Tibial nerve (tissue), 4 donors: Measurements from ENCODE around the gene PEX13. TPM values are rescaled to one million over a fixed set of nuclear protein-coding genes. Genes with fewer than 3 reads are reported as not detected.
"Not testable (repeated sequence)": the region's sequence is repeated elsewhere in the genome, so short reads cannot be mapped to it uniquely, and the experiment has no call there.

Experiments used
- DNase-seq, 2 donors: peaks; one replicate each; pipeline ENCODE4 v3.0.0-alpha.2; 2019; ENCODE audit warnings: low spot score in 2 of 2
- H3K27ac ChIP-seq, 4 donors: fragments of 200-600 bp; sonication (generic) in 3 of 4; one replicate each; pipeline ENCODE4 v1.5.1; 2017 to 2019; ENCODE audit warnings: mild to moderate bottlenecking in 1 of 4
- H3K27me3 ChIP-seq, 2 donors: fragments of 200-600 bp; sonication (generic) in 1 of 2; one replicate each; pipeline versions ENCODE4 v1.5.1 to v1.6.0; 2017 to 2019
- H3K36me3 ChIP-seq, 3 donors: fragments of 200-600 bp; sonication (generic); one replicate each; pipeline ENCODE4 v1.5.1; 2018 to 2019
- H3K4me1 ChIP-seq, 4 donors: fragments of 200-600 bp; sonication (generic) in 3 of 4; one replicate each; pipeline ENCODE4 v1.5.1; 2017 to 2019
- H3K4me3 ChIP-seq, 4 donors: fragments of 200-600 bp; sonication (generic) in 3 of 4; one replicate each; pipeline ENCODE4 v1.5.1; 2017 to 2019; ENCODE audit warnings: mild to moderate bottlenecking in 1 of 4, moderate library complexity in 1 of 4
- H3K9me3 ChIP-seq, 4 donors: fragments of 200-600 bp; sonication (generic) in 3 of 4; one replicate each; pipeline ENCODE4 v1.5.1; 2017 to 2019
- EP300 ChIP-seq, 2 donors: sonication (generic); formaldehyde crosslinking; IDR thresholded peaks; one replicate each; pipeline ENCODE4 v1.6.1; 2017; ENCODE audit warnings: antibody characterized with exemption in 2 of 2, mild to moderate bottlenecking in 1 of 2
- POLR2A ChIP-seq, 2 donors: fragments of 450-650 bp; IDR thresholded peaks; one replicate each; pipeline ENCODE4 v1.6.1; 2017; ENCODE audit warnings: antibody characterized with exemption in 2 of 2, mild to moderate bottlenecking in 2 of 2, moderate library complexity in 2 of 2
- WGBS, 2 donors: methylation state at CpG; one replicate each; pipeline ENCODE4 v1.1.5; 2018; 5-methylcytosine and 5-hydroxymethylcytosine counted together
- total RNA-seq, 4 donors: library from RNA; depleted of rRNA; stranded (reverse); fragments of >200 nt; gene quantifications; one replicate each; pipeline ENCODE4 v1.1.0, GENCODE V29; 2016
- TF ChIP-seq, protein P1 (sequence below), 5 experiments: fragments of 200-600 bp in 3 of 5; fragments of 450-650 bp in 2 of 5; sonication (generic) in 3 of 5; IDR thresholded peaks; one replicate each; pipeline ENCODE4 v1.5.1; 2016 to 2019; ENCODE audit warnings: antibody characterized with exemption in 5 of 5, mild to moderate bottlenecking in 3 of 5, moderate library complexity in 2 of 5

The PEX13 gene
- total RNA-seq, 4 donors from 2014 or later: 14.7 to 22.2 (median 19.3) TPM

DNA sequence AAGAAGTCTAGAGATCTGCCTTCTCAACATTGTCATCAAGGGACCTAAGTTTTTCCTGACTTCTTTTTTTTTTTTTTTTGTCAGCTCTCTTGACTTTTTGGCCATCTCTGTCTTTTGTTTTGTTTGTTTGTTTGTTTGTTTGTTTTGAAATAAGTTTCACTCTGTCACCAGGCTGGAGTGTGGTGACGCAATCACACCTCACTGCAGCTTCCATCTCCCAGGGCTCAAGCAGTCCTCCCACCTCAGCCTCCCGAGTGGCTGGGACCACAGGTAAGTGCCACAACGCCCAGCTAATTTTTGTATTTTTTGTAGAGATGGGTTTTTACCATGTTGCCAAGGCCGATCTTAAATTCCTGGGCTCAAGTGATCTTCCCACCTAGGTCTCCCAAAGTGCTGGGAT is 6.2 kb downstream of the PEX13 start:
- Histone ChIP-seq H3K9me3 (peaks cover 0 to 6% (median 0%) of the 10 kb centered on the region in 4 donors), H3K27ac (no peak overlapping the region), H3K4me1 (peaks cover 0 to 22% (median 10%) of the 10 kb centered on the region in 4 donors), H3K36me3 (peaks cover 0 to 38% (median 0%) of the 10 kb centered on the region in 3 donors), H3K4me3 (no peak overlapping the region), H3K27me3 (no peaks in the 10 kb centered on the region)
- WGBS, 2 donors: 96 to 99% methylated on average over 4 of the region's 4 CpGs
- TF ChIP-seq, protein P1, sequence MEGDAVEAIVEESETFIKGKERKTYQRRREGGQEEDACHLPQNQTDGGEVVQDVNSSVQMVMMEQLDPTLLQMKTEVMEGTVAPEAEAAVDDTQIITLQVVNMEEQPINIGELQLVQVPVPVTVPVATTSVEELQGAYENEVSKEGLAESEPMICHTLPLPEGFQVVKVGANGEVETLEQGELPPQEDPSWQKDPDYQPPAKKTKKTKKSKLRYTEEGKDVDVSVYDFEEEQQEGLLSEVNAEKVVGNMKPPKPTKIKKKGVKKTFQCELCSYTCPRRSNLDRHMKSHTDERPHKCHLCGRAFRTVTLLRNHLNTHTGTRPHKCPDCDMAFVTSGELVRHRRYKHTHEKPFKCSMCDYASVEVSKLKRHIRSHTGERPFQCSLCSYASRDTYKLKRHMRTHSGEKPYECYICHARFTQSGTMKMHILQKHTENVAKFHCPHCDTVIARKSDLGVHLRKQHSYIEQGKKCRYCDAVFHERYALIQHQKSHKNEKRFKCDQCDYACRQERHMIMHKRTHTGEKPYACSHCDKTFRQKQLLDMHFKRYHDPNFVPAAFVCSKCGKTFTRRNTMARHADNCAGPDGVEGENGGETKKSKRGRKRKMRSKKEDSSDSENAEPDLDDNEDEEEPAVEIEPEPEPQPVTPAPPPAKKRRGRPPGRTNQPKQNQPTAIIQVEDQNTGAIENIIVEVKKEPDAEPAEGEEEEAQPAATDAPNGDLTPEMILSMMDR (IDR thresholded peaks at IDR 0.05): no peak
- no peak for TF ChIP-seq EP300 (IDR thresholded peaks at IDR 0.05)
- no peak for TF ChIP-seq POLR2A (IDR thresholded peaks at IDR 0.05)
- DNase-seq: no peak

DNA sequence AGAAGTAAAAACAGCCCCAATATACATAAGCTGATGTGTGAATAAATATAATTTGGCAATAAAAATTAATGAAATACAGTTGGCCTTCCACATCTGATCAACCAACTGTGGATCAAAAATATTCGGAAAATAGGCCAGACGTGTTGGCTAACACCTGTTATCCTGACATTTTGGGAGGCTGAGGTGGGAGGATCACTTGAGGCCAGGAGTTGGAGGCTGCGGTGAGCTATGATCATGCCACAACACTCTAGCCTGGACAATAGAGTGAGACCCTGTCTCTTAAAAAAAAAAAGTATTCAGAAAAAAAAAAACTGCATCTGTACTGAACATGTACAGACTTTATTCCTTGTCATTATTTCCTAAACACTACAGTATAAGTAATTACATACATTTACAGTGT is 12.0 kb downstream of the PEX13 start:
- TF ChIP-seq EP300 (IDR thresholded peaks at IDR 0.05) (no peak), POLR2A (IDR thresholded peaks at IDR 0.05) (no peak)
- TF ChIP-seq, protein P1 (IDR thresholded peaks at IDR 0.05): no peak
- Histone ChIP-seq H3K27ac (no peak overlapping the region), H3K4me3 (no peak overlapping the region), H3K36me3 (peaks cover 0 to 43% (median 11%) of the 10 kb centered on the region in 3 donors), H3K27me3 (no peaks in the 10 kb centered on the region), H3K9me3 (no peaks in the 10 kb centered on the region), H3K4me1 (no peaks in the 10 kb centered on the region)
- WGBS, 2 donors: 95 to 96% methylated on average over 3 of the region's 3 CpGs
- DNase-seq: no peak

DNA sequence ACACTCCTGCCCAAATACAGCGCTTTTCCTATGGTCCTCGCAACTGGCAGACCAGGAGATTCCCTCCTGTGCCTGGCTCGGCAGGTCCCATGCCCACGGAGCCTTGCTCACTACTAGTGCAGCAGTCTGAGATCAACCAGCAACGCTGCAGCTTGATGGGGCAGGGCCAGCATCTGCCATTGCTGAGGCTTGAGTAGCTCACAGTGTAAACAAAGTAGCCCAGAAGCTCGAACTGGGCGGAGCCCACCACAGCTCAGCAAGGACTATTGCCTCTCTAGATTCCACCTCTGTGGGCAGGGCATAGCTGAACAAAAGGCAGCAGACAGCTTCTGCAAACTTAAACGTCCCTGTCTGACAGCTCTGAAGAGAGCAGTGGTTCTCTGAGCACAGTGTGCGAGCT is 17.1 kb downstream of the PEX13 start:
- H3K27me3 ChIP-seq, DNase-seq, H3K27ac ChIP-seq, H3K4me3 ChIP-seq, H3K9me3 ChIP-seq, H3K4me1 ChIP-seq: not testable (repeated sequence)
- H3K36me3 ChIP-seq: peaks cover 4 to 48% (median 11%) of the 10 kb centered on the region in 3 donors
- 96 to 97% methylated on average over 9 of the region's 9 CpGs for WGBS, 2 donors

DNA sequence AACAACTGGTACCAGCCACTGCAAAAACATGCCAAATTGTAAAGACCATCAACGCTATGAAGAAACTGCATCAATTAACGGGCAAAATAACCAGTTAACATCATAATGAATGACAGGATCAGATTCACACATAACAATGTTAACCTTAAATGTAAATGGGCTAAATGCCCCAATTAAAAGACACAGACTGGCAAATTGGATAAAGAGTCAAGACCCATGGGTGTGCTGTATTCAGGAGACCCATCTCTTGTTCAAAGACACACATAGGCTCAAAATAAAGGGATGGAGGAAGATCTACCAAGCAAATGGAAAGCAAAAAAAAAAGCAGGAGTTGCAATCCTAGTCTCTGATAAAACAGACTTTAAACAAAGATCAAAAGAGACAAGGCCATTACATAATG is 19.1 kb downstream of the PEX13 start:
- DNase-seq, H3K27ac ChIP-seq, H3K9me3 ChIP-seq, H3K4me3 ChIP-seq, H3K27me3 ChIP-seq, H3K4me1 ChIP-seq: not testable (repeated sequence)
- WGBS, 2 donors: 93 to 99% methylated on average over 2 of the region's 2 CpGs
- H3K36me3 ChIP-seq: peaks cover 4 to 39% (median 9%) of the 10 kb centered on the region in 3 donors

DNA sequence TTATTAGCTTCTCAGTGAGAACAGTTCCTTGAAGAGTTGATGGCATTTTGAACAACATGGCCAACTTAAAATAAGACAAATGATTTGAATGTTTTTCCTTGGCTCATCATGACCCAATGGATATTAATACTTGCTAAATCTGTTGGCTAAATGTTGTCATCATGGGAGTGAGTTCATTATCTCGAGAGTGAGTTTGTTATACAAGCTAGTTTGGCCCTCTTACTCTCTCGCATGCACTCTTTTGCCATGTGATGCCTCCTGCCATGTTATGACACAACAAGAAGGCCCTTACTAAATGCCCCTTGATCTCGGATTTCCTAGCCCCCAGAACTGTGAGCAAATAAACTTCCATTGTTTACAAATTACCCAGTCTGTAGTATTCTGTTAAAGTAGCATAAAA is 25.3 kb downstream of the PEX13 start:
- H3K9me3 ChIP-seq: peaks cover 0 to 2% (median 0%) of the 10 kb centered on the region in 4 donors
- no peaks in the 10 kb centered on the region for H3K27me3 ChIP-seq
- TF ChIP-seq, protein P1 (IDR thresholded peaks at IDR 0.05): no peak
- TF ChIP-seq POLR2A (IDR thresholded peaks at IDR 0.05) (no peak), EP300 (IDR thresholded peaks at IDR 0.05) (no peak)
- no peak for DNase-seq
- 80 to 84% methylated on average over 3 of the region's 3 CpGs for WGBS, 2 donors
- peaks cover 0 to 7% (median 0%) of the 10 kb centered on the region in 3 donors for H3K36me3 ChIP-seq
- H3K27ac ChIP-seq: no peak overlapping the region
- no peak overlapping the region for H3K4me3 ChIP-seq
- peaks cover 0 to 31% (median 4%) of the 10 kb centered on the region in 4 donors for H3K4me1 ChIP-seq

DNA sequence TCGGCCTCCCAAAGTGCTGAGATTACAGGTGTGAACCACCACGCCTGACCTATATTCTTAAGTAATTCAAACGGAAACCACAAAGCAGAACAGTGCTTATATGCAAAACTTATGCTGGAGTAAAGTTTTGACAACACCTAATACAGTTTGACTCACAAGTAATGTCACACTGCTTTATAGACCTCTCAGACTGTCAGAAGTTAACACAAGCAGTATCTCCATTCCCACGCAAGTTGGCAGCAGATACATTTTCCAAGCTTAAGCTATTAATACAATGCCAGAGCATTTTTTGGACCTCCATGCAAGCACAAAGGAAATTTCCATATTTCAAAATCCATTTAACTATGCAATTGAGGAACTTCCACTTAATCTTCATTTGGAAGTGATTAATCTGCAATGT is 27.1 kb downstream of the PEX13 start:
- no peak for DNase-seq
- WGBS, 2 donors: 75 to 79% methylated on average over 4 of the region's 4 CpGs
- no peak overlapping the region for H3K4me3 ChIP-seq
- no peak overlapping the region for H3K27ac ChIP-seq
- H3K36me3 ChIP-seq: peaks cover 0 to 21% (median 3%) of the 10 kb centered on the region in 3 donors
- H3K4me1 ChIP-seq: peaks cover 0 to 31% (median 4%) of the 10 kb centered on the region in 4 donors
- no peak for TF ChIP-seq POLR2A (IDR thresholded peaks at IDR 0.05)
- TF ChIP-seq EP300 (IDR thresholded peaks at IDR 0.05): no peak
- TF ChIP-seq, protein P1 (IDR thresholded peaks at IDR 0.05): no peak
- peaks cover 0 to 2% (median 0%) of the 10 kb centered on the region in 4 donors for H3K9me3 ChIP-seq
- no peaks in the 10 kb centered on the region for H3K27me3 ChIP-seq
